Measurements from ENCODE around the gene MDK.

MDK gene

GRCh38 chr11:46397526-46397925, 16.1 kb downstream of the MDK start:
- Histone ChIP-seq H3K27me3 (ENCODE audit: low read depth) (no peaks in the 10 kb centered on the region), H3K4me1 (peaks cover 4% of the 10 kb centered on the region; the same call in 1 of the 2 replicates), H3K4me3 (no peak overlapping the region), H3K36me3 (replicated peaks) (no peaks in the 10 kb centered on the region; the same call in 1 of the 2 replicates), H3K9me3 (no peaks in the 10 kb centered on the region)
- DNase-seq (ENCODE audit: low spot score in 2 of 2): peak in 1 of 2 experiments; percentile 3
- in situ Hi-C loops (cut with MboI; ENCODE audit: low sequenced_read_pairs): no loop called here

GRCh38 chr11:46402957-46403902, 21.8 kb downstream of the MDK start:
- no peak for DNase-seq (ENCODE audit: low spot score in 2 of 2)
- H3K4me1 ChIP-seq: no peaks in the 10 kb centered on the region
- H3K27me3 ChIP-seq (ENCODE audit: low read depth): no peaks in the 10 kb centered on the region
- no peaks in the 10 kb centered on the region for H3K9me3 ChIP-seq
- in situ Hi-C loops (cut with MboI; ENCODE audit: low sequenced_read_pairs): no loop called here
- H3K36me3 ChIP-seq (replicated peaks): no peaks in the 10 kb centered on the region
- H3K4me3 ChIP-seq: no peak overlapping the region

- in situ Hi-C loops (cut with MboI; ENCODE audit: low sequenced_read_pairs): no loop called here
- Histone ChIP-seq H3K4me3 (no peak overlapping the region), H3K9me3 (no peaks in the 10 kb centered on the region), H3K4me1 (no peaks in the 10 kb centered on the region), H3K36me3 (replicated peaks) (no peaks in the 10 kb centered on the region), H3K27me3 (ENCODE audit: low read depth) (no peaks in the 10 kb centered on the region)
- no peak for DNase-seq (ENCODE audit: low spot score in 2 of 2)
Observed at GRCh38 chr11:46404476-46405017, 23.1 kb downstream of the MDK start.

- in situ Hi-C loops (cut with MboI; ENCODE audit: low sequenced_read_pairs): no loop called here
- no peaks in the 10 kb centered on the region for H3K36me3 ChIP-seq (replicated peaks)
Observed at GRCh38 chr11:46407635-46408034, 26.2 kb downstream of the MDK start.

GRCh38 chr11:46408407-46408986, 27.0 kb downstream of the MDK start:
- no peaks in the 10 kb centered on the region for H3K36me3 ChIP-seq (replicated peaks)

More at GRCh38 chr11:46407635-46408034, 26.2 kb downstream of the MDK start:
- Histone ChIP-seq H3K4me1 (no peaks in the 10 kb centered on the region), H3K9me3 (no peaks in the 10 kb centered on the region), H3K27me3 (ENCODE audit: low read depth) (no peaks in the 10 kb centered on the region), H3K4me3 (no peak overlapping the region)
- no peak for DNase-seq (ENCODE audit: low spot score in 2 of 2)

GRCh38 chr11:46410021-46410420, 28.6 kb downstream of the MDK start:
- no peaks in the 10 kb centered on the region for H3K27me3 ChIP-seq (ENCODE audit: low read depth)
- in situ Hi-C loops (cut with MboI; ENCODE audit: low sequenced_read_pairs): no loop called here
- H3K36me3 ChIP-seq (replicated peaks): no peaks in the 10 kb centered on the region
- no peaks in the 10 kb centered on the region for H3K9me3 ChIP-seq
- H3K4me3 ChIP-seq: no peak overlapping the region
- no peaks in the 10 kb centered on the region for H3K4me1 ChIP-seq
- DNase-seq (ENCODE audit: low spot score in 2 of 2): no peak

More at GRCh38 chr11:46408407-46408986, 27.0 kb downstream of the MDK start:
- Histone ChIP-seq H3K4me3 (no peak overlapping the region), H3K9me3 (no peaks in the 10 kb centered on the region), H3K4me1 (no peaks in the 10 kb centered on the region), H3K27me3 (ENCODE audit: low read depth) (no peaks in the 10 kb centered on the region)
- DNase-seq (ENCODE audit: low spot score in 2 of 2): no peak
- in situ Hi-C loops (cut with MboI; ENCODE audit: low sequenced_read_pairs): no loop called here

GRCh38 chr11:46413760-46414465, 32.4 kb downstream of the MDK start:
- H3K4me3 ChIP-seq: no peak overlapping the region
- H3K4me1 ChIP-seq: no peaks in the 10 kb centered on the region
- in situ Hi-C loops (cut with MboI; ENCODE audit: low sequenced_read_pairs): no loop called here
- no peaks in the 10 kb centered on the region for H3K27me3 ChIP-seq (ENCODE audit: low read depth)
- no peak for DNase-seq (ENCODE audit: low spot score in 2 of 2)
- H3K36me3 ChIP-seq (replicated peaks): no peaks in the 10 kb centered on the region
- H3K9me3 ChIP-seq: no peaks in the 10 kb centered on the region

- no peaks in the 10 kb centered on the region for H3K36me3 ChIP-seq (replicated peaks)
- in situ Hi-C loops (cut with MboI; ENCODE audit: low sequenced_read_pairs): no loop called here
- DNase-seq (ENCODE audit: low spot score in 2 of 2): no peak
Observed at GRCh38 chr11:46414466-46414796, 33.0 kb downstream of the MDK start.

GRCh38 chr11:46414879-46415278, 33.4 kb downstream of the MDK start:
- H3K4me3 ChIP-seq: no peak overlapping the region
- no peaks in the 10 kb centered on the region for H3K4me1 ChIP-seq
- H3K36me3 ChIP-seq (replicated peaks): no peaks in the 10 kb centered on the region
- no peaks in the 10 kb centered on the region for H3K27me3 ChIP-seq (ENCODE audit: low read depth)
- in situ Hi-C loops (cut with MboI; ENCODE audit: low sequenced_read_pairs): no loop called here
- no peaks in the 10 kb centered on the region for H3K9me3 ChIP-seq
- DNase-seq (ENCODE audit: low spot score in 2 of 2): no peak

More at GRCh38 chr11:46414466-46414796, 33.0 kb downstream of the MDK start:
- Histone ChIP-seq H3K4me1 (no peaks in the 10 kb centered on the region), H3K27me3 (ENCODE audit: low read depth) (no peaks in the 10 kb centered on the region), H3K4me3 (no peak overlapping the region), H3K9me3 (no peaks in the 10 kb centered on the region)

GRCh38 chr11:46417711-46418110, 36.2 kb downstream of the MDK start:
- Histone ChIP-seq H3K4me3 (no peak overlapping the region), H3K9me3 (no peaks in the 10 kb centered on the region), H3K36me3 (replicated peaks) (no peaks in the 10 kb centered on the region), H3K27me3 (ENCODE audit: low read depth) (no peaks in the 10 kb centered on the region), H3K4me1 (no peaks in the 10 kb centered on the region)
- in situ Hi-C loops (cut with MboI; ENCODE audit: low sequenced_read_pairs): no loop called here
- DNase-seq (ENCODE audit: low spot score in 2 of 2): no peak

- no peaks in the 10 kb centered on the region for H3K9me3 ChIP-seq
- no peaks in the 10 kb centered on the region for H3K27me3 ChIP-seq (ENCODE audit: low read depth)
- in situ Hi-C loops (cut with MboI; ENCODE audit: low sequenced_read_pairs): no loop called here
- no peaks in the 10 kb centered on the region for H3K4me1 ChIP-seq
- no peak overlapping the region for H3K4me3 ChIP-seq
- H3K36me3 ChIP-seq (replicated peaks): no peaks in the 10 kb centered on the region
- DNase-seq (ENCODE audit: low spot score in 2 of 2): no peak
Observed at GRCh38 chr11:46418751-46419150, 37.3 kb downstream of the MDK start.

- no peaks in the 10 kb centered on the region for H3K9me3 ChIP-seq
Observed at GRCh38 chr11:46420513-46420912, 39.0 kb downstream of the MDK start.

GRCh38 chr11:46421257-46421880, 39.9 kb downstream of the MDK start:
- Histone ChIP-seq H3K4me3 (no peak overlapping the region), H3K4me1 (no peaks in the 10 kb centered on the region), H3K27me3 (ENCODE audit: low read depth) (no peaks in the 10 kb centered on the region), H3K36me3 (replicated peaks) (no peaks in the 10 kb centered on the region), H3K9me3 (no peaks in the 10 kb centered on the region)
- in situ Hi-C loops (cut with MboI; ENCODE audit: low sequenced_read_pairs): no loop called here
- DNase-seq (ENCODE audit: low spot score in 2 of 2): no peak

More at GRCh38 chr11:46420513-46420912, 39.0 kb downstream of the MDK start:
- H3K27me3 ChIP-seq (ENCODE audit: low read depth): no peaks in the 10 kb centered on the region
- in situ Hi-C loops (cut with MboI; ENCODE audit: low sequenced_read_pairs): no loop called here
- H3K36me3 ChIP-seq (replicated peaks): no peaks in the 10 kb centered on the region
- DNase-seq (ENCODE audit: low spot score in 2 of 2): no peak
- no peak overlapping the region for H3K4me3 ChIP-seq
- no peaks in the 10 kb centered on the region for H3K4me1 ChIP-seq

Measured in HAP-1 (cell line).